GM04504 (cell line): ENCODE results near the gene CBR3.

ENCODE experiments used
- DNase-seq: peaks from one replicate; pipeline ENCODE4 v3.0.0-alpha.2; 2012; ENCODE audit warnings: low read depth

Gene CBR3

GRCh38 chr21:36183144-36183795, 48.4 kb downstream of the CBR3 start:
- no peak for DNase-seq

GRCh38 chr21:36184545-36184944, 49.7 kb downstream of the CBR3 start:
- DNase-seq: no peak

GRCh38 chr21:36185523-36185922, 50.6 kb downstream of the CBR3 start:
- DNase-seq: no peak

- no peak for DNase-seq
Measured at GRCh38 chr21:36186081-36186480, 51.2 kb downstream of the CBR3 start.

- DNase-seq: no peak
Measured at GRCh38 chr21:36186506-36187399, 51.9 kb downstream of the CBR3 start.

GRCh38 chr21:36188081-36188681, 53.3 kb downstream of the CBR3 start:
- no peak for DNase-seq

GRCh38 chr21:36188937-36189336, 54.1 kb downstream of the CBR3 start:
- DNase-seq: no peak

GRCh38 chr21:36190736-36191135, 55.9 kb downstream of the CBR3 start:
- no peak for DNase-seq

GRCh38 chr21:36193200-36193599, 58.3 kb downstream of the CBR3 start:
- DNase-seq: no peak

GRCh38 chr21:36194024-36194423, 59.1 kb downstream of the CBR3 start:
- DNase-seq: no peak

- DNase-seq: no peak
Measured at GRCh38 chr21:36195613-36196012, 60.7 kb downstream of the CBR3 start.
